Fibroblast of skin of left quadriceps (primary cell): ENCODE measurements around the gene TBC1D10A.

Source experiments
- DNase-seq, 2 experiments: peaks; one replicate each; pipeline ENCODE4 v3.0.0-alpha.2; 2013; ENCODE audit warnings: low read depth in 2 of 2

Gene TBC1D10A

GRCh38 chr22:30286331-30286730 is 40.4 kb downstream of the TBC1D10A start:
- DNase-seq = no peak

GRCh38 chr22:30285846-30286200 is 40.9 kb downstream of the TBC1D10A start:
- DNase-seq = no peak

GRCh38 chr22:30285176-30285845 is 41.4 kb downstream of the TBC1D10A start:
- no peak for DNase-seq

- DNase-seq = no peak
Measured at GRCh38 chr22:30284666-30285065, 42.1 kb downstream of the TBC1D10A start.

- DNase-seq = no peak
Measured at GRCh38 chr22:30284172-30284571, 42.6 kb downstream of the TBC1D10A start.

- DNase-seq = no peak
Measured at GRCh38 chr22:30283342-30283741, 43.4 kb downstream of the TBC1D10A start.

GRCh38 chr22:30282616-30283046 is 44.1 kb downstream of the TBC1D10A start:
- no peak for DNase-seq

- no peak for DNase-seq
Measured at GRCh38 chr22:30280505-30280904, 46.2 kb downstream of the TBC1D10A start.

GRCh38 chr22:30279932-30280331 is 46.8 kb downstream of the TBC1D10A start:
- no peak for DNase-seq

GRCh38 chr22:30279046-30279788 is 47.5 kb downstream of the TBC1D10A start:
- no peak for DNase-seq

- DNase-seq = peak in 1 of 2 experiments; percentile 27
Measured at GRCh38 chr22:30277547-30278344, 49.0 kb downstream of the TBC1D10A start.

GRCh38 chr22:30276039-30276438 is 50.7 kb downstream of the TBC1D10A start:
- no peak for DNase-seq

GRCh38 chr22:30275625-30276024 is 51.1 kb downstream of the TBC1D10A start:
- DNase-seq = no peak

- DNase-seq = no peak
Measured at GRCh38 chr22:30274437-30274812, 52.3 kb downstream of the TBC1D10A start.

GRCh38 chr22:30273711-30274436 is 52.9 kb downstream of the TBC1D10A start:
- DNase-seq = no peak

GRCh38 chr22:30272781-30273601 is 53.8 kb downstream of the TBC1D10A start:
- no peak for DNase-seq

- DNase-seq = no peak
Measured at GRCh38 chr22:30270832-30271231, 55.9 kb downstream of the TBC1D10A start.

GRCh38 chr22:30268331-30268730 is 58.4 kb downstream of the TBC1D10A start:
- DNase-seq = no peak

- DNase-seq = no peak
Measured at GRCh38 chr22:30267382-30268302, 59.1 kb downstream of the TBC1D10A start.
